Breast epithelium (tissue), 3 donors: Measurements from ENCODE around the gene TMEM220.

Source experiments
- POLR2AphosphoS5 ChIP-seq, 3 donors: sonication (generic); formaldehyde crosslinking; IDR thresholded peaks; one replicate each; pipeline ENCODE4 v1.6.1; 2017; ENCODE audit warnings: antibody characterized with exemption in 3 of 3
- TF ChIP-seq, protein P1 (sequence below), 3 donors: fragments of 450-650 bp; IDR thresholded peaks; one replicate each; pipeline ENCODE4 v1.5.1; 2016 to 2017; ENCODE audit warnings: antibody characterized with exemption in 3 of 3, mild to moderate bottlenecking in 3 of 3, moderate library complexity in 3 of 3

GRCh38 chr17:10702574-10702973, 27.2 kb downstream of the TMEM220 start:
- TF ChIP-seq, protein P1, sequence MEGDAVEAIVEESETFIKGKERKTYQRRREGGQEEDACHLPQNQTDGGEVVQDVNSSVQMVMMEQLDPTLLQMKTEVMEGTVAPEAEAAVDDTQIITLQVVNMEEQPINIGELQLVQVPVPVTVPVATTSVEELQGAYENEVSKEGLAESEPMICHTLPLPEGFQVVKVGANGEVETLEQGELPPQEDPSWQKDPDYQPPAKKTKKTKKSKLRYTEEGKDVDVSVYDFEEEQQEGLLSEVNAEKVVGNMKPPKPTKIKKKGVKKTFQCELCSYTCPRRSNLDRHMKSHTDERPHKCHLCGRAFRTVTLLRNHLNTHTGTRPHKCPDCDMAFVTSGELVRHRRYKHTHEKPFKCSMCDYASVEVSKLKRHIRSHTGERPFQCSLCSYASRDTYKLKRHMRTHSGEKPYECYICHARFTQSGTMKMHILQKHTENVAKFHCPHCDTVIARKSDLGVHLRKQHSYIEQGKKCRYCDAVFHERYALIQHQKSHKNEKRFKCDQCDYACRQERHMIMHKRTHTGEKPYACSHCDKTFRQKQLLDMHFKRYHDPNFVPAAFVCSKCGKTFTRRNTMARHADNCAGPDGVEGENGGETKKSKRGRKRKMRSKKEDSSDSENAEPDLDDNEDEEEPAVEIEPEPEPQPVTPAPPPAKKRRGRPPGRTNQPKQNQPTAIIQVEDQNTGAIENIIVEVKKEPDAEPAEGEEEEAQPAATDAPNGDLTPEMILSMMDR (IDR thresholded peaks at IDR 0.05): no peak
- no peak for TF ChIP-seq POLR2AphosphoS5 (IDR thresholded peaks at IDR 0.05)
